ENCODE data around the gene INPP5D. TPM values are rescaled to one million over a fixed set of nuclear protein-coding genes. Genes with fewer than 3 reads are reported as not detected.

Gene INPP5D
- polyA plus RNA-seq, 2 of the 4 experiments (the other 2 are of a cell fraction): 0.26 to 0.53 TPM

DNA sequence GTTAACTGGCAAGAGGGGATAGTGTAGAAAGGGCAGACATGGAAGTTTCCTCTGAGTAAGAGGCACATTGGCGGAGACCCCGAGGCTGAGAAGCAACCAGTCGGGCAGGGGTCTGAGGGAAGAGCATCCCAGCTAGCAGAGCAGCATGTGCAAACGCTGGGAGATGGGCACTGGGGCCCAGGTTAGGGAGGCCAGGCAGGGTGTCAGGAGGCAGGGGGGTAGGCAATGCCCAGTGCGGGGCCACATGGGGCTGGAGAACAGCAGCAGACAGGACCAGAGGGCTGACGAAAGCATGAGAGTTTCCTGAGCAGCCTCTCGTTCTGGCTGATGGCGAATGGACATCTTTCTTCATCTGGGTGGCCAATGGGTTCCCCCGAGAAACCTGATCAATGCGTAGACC lies 88.2 kb downstream of the INPP5D start:
- WGBS (ENCODE audit: missing lambda C conversion rate): 64% methylated on average over 10 of the region's 10 CpGs
- H3K4me2 ChIP-seq: no peak overlapping the region
- H3K27ac ChIP-seq: no peak overlapping the region
- TF ChIP-seq EP300 (IDR thresholded peaks at IDR 0.05) (no peak), KDM1A (IDR thresholded peaks at IDR 0.05; ENCODE audit: low read depth) (no peak), ESRRA (IDR thresholded peaks at IDR 0.05; ENCODE audit: borderline replicate concordance, low read length) (no peak), ZSCAN20 (CRISPR knock-in tag; IDR thresholded peaks at IDR 0.05) (no peak), ZC3H11A (IDR thresholded peaks at IDR 0.05) (no peak)
- FAIRE-seq (no peak), DNase-seq (ENCODE audit: low read depth in 1 of 2, low spot score in 1 of 2) (no peak), ATAC-seq (no peak)
- ChIA-PET CTCF (no interaction called here), POLR2A (no interaction called here)
- H3K9me3 ChIP-seq: 0 out of 3 replicates have a peak, but pooled peaks cover 4% of the 10 kb centered on the region
- no peak overlapping the region for H3K4me3 ChIP-seq
- H3K4me1 ChIP-seq: no peaks in the 10 kb centered on the region

DNA sequence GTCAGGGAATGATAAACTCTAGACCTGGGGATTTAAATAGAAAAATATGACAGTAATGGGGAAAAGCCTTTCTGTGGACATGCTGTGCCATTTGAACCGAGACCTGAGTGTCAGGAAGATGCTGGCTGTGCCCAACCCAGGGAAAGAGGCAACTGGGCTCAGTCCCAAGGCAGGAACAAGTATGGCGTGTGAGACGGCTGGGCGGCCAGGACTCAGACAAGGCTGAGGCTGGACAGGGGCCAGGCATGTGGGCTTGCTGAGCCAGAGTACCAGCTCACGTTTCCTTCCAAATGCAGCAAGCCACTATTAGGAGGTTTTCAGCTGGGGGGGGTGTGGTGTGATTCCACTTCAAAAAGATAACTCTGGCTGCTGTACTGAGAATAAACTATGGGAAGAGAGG lies 92.4 kb downstream of the INPP5D start:
- ATAC-seq: no peak
- Histone ChIP-seq H3K9me3 (0 out of 3 replicates have a peak, but pooled peaks cover 4% of the 10 kb centered on the region), H3K4me3 (no peak overlapping the region), H3K4me1 (no peaks in the 10 kb centered on the region), H3K4me2 (no peak overlapping the region), H3K27ac (no peak overlapping the region)
- CTCF ChIA-PET: no interaction called here
- 70% methylated on average over 5 of the region's 5 CpGs for WGBS (ENCODE audit: missing lambda C conversion rate)
- DNase-seq (ENCODE audit: low read depth in 1 of 2, low spot score in 1 of 2): no peak
- POLR2A ChIA-PET: no interaction called here
- TF ChIP-seq JUN (IDR thresholded peaks at IDR 0.05) (no peak), SREBF2 (IDR thresholded peaks at IDR 0.05) (no peak), HOXA7 (CRISPR knock-in tag; IDR thresholded peaks at IDR 0.05) (no peak), HEYL (CRISPR knock-in tag; IDR thresholded peaks at IDR 0.05) (no peak), RNF2 (IDR thresholded peaks at IDR 0.05; ENCODE audit: borderline replicate concordance, low read depth) (no peak), ZNF302 (CRISPR knock-in tag; IDR thresholded peaks at IDR 0.05) (no peak), GATA3 (IDR thresholded peaks at IDR 0.05; ENCODE audit: borderline replicate concordance) (no peak)
- TF ChIP-seq, protein P1, sequence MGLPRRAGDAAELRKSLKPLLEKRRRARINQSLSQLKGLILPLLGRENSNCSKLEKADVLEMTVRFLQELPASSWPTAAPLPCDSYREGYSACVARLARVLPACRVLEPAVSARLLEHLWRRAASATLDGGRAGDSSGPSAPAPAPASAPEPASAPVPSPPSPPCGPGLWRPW (IDR thresholded peaks at IDR 0.05): no peak
- TF ChIP-seq, protein P2, sequence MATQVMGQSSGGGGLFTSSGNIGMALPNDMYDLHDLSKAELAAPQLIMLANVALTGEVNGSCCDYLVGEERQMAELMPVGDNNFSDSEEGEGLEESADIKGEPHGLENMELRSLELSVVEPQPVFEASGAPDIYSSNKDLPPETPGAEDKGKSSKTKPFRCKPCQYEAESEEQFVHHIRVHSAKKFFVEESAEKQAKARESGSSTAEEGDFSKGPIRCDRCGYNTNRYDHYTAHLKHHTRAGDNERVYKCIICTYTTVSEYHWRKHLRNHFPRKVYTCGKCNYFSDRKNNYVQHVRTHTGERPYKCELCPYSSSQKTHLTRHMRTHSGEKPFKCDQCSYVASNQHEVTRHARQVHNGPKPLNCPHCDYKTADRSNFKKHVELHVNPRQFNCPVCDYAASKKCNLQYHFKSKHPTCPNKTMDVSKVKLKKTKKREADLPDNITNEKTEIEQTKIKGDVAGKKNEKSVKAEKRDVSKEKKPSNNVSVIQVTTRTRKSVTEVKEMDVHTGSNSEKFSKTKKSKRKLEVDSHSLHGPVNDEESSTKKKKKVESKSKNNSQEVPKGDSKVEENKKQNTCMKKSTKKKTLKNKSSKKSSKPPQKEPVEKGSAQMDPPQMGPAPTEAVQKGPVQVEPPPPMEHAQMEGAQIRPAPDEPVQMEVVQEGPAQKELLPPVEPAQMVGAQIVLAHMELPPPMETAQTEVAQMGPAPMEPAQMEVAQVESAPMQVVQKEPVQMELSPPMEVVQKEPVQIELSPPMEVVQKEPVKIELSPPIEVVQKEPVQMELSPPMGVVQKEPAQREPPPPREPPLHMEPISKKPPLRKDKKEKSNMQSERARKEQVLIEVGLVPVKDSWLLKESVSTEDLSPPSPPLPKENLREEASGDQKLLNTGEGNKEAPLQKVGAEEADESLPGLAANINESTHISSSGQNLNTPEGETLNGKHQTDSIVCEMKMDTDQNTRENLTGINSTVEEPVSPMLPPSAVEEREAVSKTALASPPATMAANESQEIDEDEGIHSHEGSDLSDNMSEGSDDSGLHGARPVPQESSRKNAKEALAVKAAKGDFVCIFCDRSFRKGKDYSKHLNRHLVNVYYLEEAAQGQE (IDR thresholded peaks at IDR 0.05): no peak
- TF ChIP-seq, protein P3, sequence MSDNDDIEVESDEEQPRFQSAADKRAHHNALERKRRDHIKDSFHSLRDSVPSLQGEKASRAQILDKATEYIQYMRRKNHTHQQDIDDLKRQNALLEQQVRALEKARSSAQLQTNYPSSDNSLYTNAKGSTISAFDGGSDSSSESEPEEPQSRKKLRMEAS (IDR thresholded peaks at IDR 0.05): no peak
- FAIRE-seq: no peak

DNA sequence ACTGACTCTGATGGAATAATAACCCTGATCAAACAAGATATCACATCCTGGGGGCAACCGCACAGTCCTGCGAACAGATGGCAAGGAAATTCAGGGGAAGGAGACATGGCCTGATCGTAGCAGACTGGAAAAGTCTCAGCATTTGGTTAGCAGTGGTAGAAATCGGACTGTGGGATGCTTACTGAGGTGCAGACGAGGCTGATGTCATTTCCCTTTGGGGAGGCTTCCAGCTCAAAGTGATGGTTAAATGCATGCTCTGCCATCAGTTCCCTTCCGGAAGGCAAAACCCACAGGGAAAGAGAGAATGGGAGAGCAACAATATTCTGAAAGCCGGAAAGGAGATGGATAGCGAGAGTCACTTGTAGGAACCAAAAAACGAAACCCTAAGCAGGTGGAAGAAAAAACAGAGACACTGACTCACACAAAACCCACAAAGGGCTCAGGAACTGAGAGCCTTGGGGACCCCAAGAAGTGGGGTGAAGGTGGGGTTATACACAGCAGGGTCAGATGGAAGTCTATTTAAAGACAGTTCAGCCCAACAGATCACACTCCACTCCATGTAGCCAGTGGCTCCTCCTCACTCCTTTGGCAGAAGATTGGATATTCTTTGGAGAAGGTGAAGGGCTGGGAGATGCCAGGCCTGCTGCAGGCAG lies 93.1 kb downstream of the INPP5D start:
- Histone ChIP-seq H3K4me2 (no peak overlapping the region), H3K9me3 (0 out of 3 replicates have a peak, but pooled peaks cover 4% of the 10 kb centered on the region), H3K27ac (no peak overlapping the region), H3K4me1 (no peaks in the 10 kb centered on the region), H3K4me3 (no peak overlapping the region)
- FAIRE-seq (no peak), DNase-seq (ENCODE audit: low read depth in 1 of 2, low spot score in 1 of 2) (no peak), ATAC-seq (no peak)
- 67% methylated on average over 9 of the region's 9 CpGs for WGBS (ENCODE audit: missing lambda C conversion rate)
- ChIA-PET POLR2A (no interaction called here), CTCF (no interaction called here)
- no peak for TF ChIP-seq RFX5 (IDR thresholded peaks at IDR 0.05)
- TF ChIP-seq HOXB13 (CRISPR knock-in tag; IDR thresholded peaks at IDR 0.05; ENCODE audit: low read depth): no peak
- TF ChIP-seq, protein P4, sequence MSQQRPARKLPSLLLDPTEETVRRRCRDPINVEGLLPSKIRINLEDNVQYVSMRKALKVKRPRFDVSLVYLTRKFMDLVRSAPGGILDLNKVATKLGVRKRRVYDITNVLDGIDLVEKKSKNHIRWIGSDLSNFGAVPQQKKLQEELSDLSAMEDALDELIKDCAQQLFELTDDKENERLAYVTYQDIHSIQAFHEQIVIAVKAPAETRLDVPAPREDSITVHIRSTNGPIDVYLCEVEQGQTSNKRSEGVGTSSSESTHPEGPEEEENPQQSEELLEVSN (IDR thresholded peaks at IDR 0.05; ENCODE audit: borderline replicate concordance, low read depth): no peak
- TF ChIP-seq, protein P5, sequence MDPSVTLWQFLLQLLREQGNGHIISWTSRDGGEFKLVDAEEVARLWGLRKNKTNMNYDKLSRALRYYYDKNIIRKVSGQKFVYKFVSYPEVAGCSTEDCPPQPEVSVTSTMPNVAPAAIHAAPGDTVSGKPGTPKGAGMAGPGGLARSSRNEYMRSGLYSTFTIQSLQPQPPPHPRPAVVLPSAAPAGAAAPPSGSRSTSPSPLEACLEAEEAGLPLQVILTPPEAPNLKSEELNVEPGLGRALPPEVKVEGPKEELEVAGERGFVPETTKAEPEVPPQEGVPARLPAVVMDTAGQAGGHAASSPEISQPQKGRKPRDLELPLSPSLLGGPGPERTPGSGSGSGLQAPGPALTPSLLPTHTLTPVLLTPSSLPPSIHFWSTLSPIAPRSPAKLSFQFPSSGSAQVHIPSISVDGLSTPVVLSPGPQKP (IDR thresholded peaks at IDR 0.05; ENCODE audit: low read depth, low read length): no peak
- no peak for TF ChIP-seq POLR2A (IDR thresholded peaks at IDR 0.05; ENCODE audit: low read length)
- no peak for TF ChIP-seq HOXB5 (CRISPR knock-in tag; IDR thresholded peaks at IDR 0.05)
- TF ChIP-seq HDAC2 (IDR thresholded peaks at IDR 0.05): no peak
- TF ChIP-seq, protein P6, sequence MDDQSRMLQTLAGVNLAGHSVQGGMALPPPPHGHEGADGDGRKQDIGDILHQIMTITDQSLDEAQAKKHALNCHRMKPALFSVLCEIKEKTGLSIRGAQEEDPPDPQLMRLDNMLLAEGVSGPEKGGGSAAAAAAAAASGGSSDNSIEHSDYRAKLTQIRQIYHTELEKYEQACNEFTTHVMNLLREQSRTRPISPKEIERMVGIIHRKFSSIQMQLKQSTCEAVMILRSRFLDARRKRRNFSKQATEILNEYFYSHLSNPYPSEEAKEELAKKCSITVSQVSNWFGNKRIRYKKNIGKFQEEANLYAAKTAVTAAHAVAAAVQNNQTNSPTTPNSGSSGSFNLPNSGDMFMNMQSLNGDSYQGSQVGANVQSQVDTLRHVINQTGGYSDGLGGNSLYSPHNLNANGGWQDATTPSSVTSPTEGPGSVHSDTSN (IDR thresholded peaks at IDR 0.05): no peak
- TF ChIP-seq CHD4 (IDR thresholded peaks at IDR 0.05; ENCODE audit: borderline replicate concordance): no peak
- TF ChIP-seq SREBF2 (IDR thresholded peaks at IDR 0.05): no peak
- no peak for TF ChIP-seq TFCP2L1 (CRISPR knock-in tag; IDR thresholded peaks at IDR 0.05)
- no peak for TF ChIP-seq NR3C1 (IDR thresholded peaks at IDR 0.05)
- TF ChIP-seq ESRRA (IDR thresholded peaks at IDR 0.05; ENCODE audit: borderline replicate concordance, low read length): no peak

Data from A549 (cell line).